ENCODE measurements around the gene ZFHX3.

- TF ChIP-seq EZH2 (IDR thresholded peaks at IDR 0.05) (no peak), POLR2AphosphoS5 (IDR thresholded peaks at IDR 0.05; ENCODE audit: borderline replicate concordance, low read depth, low read length) (no peak), FOXP2 (optimal IDR thresholded peaks at IDR 0.05; ENCODE audit: control extremely low read depth, extremely low read length, insufficient read depth) (no peak)
These were observed 56.3 kb downstream of the ZFHX3 start for GRCh38 chr16:72991644-72992043.

Measured in SK-N-MC (cell line).